GM12878 (cell line): ENCODE results near the gene PROM1.

ENCODE experiments used
- E2F4 ChIP-seq: IDR thresholded peaks from 2 replicates; pipeline ENCODE4 v1.6.1; 2012; ENCODE audit warnings: low read depth, low read length, improper control_type of control experiment
- NR2C2 ChIP-seq: IDR thresholded peaks from 2 replicates; pipeline ENCODE4 v1.6.1; 2011; ENCODE audit warnings: borderline replicate concordance, low read depth; ENCODE audit not compliant: control insufficient read depth, insufficient read length
- RBBP5 ChIP-seq: fragments of 200-600 bp; sonication (generic); conservative IDR thresholded peaks from 2 replicates; pipeline ENCODE4 v1.6.1; 2016
- SIX5 ChIP-seq: IDR thresholded peaks from 2 replicates; pipeline ENCODE4 v1.6.1; 2011; ENCODE audit warnings: mild to moderate bottlenecking, low read depth, low read length, moderate library complexity; ENCODE audit not compliant: severe bottlenecking
- SP1 ChIP-seq: IDR thresholded peaks from one replicate; pipeline ENCODE4 v1.6.1; 2011; ENCODE audit warnings: low read depth, low read length

- TF ChIP-seq NR2C2 (no peak), SIX5 (no peak), RBBP5 (no peak), E2F4 (no peak), SP1 (no peak)
Measured at GRCh38 chr4:16005676-16006075, 78.1 kb downstream of the PROM1 start.
